HPDE6-E6E7 (cell line): ENCODE results near the gene CRB3.

Experiments
- DNase-seq: peaks from one replicate; pipeline ENCODE4 v3.0.0; 2011; ENCODE audit warnings: missing footprints; ENCODE audit errors: extremely low spot score

The CRB3 gene

DNA sequence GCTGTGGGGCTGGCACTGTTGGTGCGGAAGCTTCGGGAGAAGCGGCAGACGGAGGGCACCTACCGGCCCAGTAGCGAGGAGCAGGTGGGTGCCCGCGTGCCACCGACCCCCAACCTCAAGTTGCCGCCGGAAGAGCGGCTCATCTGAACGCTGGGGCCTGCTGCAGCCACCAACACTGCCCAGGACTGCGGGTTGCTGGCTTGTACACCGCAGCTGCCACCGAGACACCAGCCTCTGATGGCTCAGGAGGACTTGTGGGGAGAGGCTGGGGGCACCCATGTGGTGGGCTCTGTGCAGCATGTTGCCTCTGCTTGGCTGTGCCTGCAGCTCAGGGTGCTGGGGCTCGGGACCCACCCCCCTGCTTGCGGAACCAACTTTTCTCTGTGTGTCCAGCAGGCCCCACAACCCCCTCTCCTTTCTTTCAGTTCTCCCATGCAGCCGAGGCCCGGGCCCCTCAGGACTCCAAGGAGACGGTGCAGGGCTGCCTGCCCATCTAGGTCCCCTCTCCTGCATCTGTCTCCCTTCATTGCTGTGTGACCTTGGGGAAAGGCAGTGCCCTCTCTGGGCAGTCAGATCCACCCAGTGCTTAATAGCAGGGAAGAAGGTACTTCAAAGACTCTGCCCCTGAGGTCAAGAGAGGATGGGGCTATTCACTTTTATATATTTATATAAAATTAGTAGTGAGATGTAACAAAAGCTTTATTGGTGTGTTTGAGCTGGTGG lies 2.6 kb downstream of the CRB3 start:
- DNase-seq, result no peak

DNA sequence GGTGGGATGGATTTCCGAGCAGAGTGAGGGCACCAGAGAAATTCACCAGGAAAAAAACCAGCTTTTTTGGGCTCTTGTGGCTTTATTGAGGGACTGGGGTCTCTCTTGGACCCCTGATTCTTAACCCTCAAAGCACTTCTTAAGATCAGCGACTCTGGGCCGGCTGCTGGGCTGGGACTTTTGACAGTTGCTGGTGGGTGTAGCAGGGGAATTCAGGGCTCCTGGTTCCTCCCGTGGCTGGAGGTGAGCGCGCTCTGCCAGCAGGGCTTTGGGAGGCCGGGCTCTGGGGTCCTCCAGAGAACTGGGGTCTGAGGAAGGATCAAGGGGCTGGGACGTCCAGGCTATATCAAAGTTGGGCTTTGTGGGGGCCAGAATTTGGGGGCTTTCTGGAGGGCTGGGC lies 3.3 kb downstream of the CRB3 start:
- DNase-seq, result no peak

DNA sequence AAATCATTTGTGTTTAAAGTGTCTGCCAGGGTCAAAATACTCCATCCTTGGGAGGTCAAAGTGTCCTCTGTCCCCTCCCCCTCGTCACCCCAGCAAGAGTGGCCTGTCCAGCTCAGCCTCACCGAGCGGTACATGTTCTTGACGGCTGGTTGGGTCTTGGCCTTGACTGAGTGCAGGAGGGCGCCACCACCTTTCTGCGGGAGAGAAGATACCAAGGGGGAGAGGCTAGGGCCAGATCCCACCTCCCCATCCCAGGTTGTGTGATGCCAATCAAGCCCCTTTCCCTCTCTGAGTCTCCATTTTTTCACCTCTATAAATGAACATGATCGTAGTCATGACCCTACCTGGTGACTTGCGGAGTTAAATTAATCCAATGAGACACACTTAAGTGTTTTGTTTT lies 6.1 kb downstream of the CRB3 start:
- DNase-seq, result no peak

DNA sequence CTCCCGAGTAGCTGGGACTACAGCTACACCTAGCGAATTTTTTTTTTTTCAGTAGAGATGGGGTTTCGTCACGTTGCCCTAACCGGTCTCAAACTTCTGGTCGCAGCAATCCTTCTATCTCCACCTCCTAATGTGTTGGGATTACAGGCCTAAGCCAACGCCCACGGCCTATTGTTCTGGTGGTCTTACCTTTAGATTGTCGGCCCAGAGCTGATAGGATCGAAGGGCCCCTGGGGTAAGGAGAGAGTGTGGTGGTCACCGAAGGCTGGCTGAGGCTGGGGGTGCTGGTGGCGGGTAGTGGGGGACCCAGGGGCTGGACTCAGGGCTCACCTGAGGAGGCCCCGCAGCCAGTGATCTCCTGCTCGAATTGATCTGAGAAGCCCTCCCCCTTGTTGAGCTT lies 7.0 kb downstream of the CRB3 start:
- DNase-seq, result no peak

DNA sequence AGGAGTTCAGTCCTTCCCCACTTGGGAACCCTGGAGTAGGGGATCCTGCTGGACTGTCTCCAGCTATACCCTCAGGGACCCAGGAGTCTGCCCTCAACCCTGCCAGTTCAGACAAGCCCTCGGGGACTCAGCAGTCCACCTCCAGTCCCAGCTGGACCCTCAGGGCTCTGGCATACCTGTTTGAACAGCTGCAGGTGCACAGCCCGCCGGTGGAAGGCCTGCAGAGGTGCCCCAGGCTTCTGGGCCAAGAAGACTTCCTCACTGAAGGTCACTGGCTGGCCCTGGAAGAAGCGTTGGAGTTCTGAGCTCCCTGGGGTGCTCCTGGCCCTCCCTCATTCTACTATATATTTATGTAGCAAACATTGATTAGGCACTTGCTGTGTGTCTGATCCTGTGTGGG lies 8.6 kb downstream of the CRB3 start:
- no peak for DNase-seq

DNA sequence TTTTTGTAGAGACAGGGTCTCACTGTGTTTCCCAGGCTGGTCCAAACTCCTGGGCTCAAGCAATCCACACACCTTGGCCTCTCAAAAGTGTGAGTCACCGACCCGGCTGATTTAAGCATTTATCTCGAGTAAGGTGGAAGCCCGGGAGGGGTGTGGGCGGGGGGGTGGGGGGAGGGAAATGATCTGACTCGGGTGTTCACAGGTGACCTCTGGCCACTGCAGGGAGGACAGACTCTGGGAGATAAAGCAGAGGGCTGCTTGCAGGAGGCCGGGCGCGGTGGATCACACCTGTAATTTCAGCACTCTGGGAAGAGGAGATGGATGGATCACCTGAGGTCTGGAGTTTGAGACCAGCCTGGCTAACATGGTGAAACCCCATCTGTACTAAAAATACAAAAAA lies 9.6 kb downstream of the CRB3 start:
- no peak for DNase-seq

DNA sequence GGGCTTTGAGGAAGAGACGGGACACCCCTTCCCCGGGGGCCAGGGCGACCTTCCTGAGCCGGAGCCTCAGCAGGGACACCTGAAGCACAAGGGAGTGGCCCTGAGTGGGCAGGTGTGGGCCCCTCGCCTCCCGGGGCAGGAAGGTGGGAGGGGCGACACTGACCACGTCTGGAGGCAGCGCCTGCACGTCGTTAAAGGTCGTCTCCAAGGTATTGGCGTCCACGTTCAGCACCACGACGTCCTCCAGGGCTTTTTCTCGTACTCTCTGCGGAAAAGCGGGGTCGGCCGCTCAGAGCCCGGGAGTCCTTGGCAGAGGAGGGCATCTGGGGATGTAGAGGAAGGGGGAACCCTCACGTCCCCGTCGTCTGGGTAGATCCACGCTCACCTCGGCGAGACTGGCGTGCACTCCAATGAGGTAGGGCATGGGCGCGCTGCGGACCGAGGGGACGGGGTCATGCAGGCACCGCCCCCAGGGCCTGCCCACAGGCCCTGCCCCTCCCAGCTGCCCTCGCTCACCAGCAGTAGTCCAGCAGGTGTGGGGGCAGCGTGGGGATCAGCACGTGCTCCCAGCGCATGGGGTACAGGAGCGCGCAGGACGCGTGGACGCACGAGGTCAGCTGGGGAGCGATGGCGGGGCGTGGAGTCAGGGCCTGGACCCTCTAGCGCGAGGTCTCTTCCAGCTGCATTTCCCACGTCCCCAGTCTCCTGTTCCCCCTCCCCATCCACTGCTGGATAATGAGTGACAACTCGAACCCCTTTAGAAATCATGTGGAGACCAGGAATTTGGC lies 11.4 kb downstream of the CRB3 start:
- DNase-seq, result no peak

DNA sequence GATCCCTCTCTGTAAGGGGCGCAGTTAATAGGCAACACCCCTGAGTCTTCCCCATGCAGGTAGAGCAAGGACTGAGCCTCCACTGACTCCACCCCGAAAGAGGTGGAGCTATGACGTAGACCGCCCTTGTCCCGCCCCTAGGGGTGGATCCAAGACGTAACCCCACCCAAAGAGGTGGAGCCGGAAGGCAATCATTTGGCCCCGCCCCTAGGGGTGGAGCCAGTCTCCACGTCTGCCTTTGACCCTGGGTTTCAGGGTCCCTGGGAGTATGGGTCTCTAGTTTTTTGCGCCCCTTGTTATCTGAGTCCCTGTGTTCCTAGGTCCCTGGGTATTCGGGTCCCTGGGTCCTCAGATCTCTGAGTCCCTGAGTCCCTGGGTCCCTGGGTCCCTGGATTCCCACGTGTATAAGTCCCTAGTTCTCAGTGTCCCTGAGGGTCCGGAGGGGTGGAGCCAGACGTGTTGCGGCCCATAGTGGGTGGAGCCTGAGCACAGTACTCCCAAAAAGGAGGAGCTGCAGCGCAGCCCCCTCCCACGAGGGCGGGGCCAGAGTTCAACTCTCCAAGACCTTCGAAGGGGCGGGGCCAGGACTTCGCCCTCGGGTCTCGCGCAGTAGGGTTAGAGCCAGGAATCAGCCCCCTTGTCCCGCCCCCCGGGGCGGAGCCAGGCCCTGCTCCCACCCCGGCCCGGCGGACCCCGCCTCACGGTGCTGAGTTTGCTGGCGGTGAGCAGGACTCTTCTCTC lies 12.3 kb downstream of the CRB3 start:
- no peak for DNase-seq

DNA sequence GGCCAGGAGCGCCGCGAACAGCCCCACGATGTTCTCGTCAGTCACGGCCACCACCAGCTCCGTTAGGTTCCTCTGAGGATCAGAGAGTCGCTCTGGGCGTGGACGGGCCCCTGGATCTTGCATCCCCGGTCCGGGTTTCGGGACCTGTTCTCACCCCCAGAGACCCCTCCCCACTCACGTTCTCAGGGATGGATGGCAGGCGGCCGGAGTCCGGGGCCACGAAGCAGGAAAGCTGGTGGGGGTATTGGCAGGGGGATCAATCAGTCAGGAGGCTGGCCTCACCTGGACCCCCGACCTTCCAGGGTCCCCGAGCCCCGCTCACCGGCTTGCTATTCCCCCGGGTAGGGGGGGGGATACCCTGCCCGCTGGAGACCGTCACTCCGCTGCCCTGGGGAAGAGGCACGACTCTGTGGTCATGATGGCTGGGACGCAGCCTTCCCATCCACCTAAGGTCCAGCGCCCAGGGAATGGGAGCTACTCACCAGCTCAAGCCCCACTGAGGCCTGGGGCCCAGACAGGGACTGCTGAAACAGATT lies 12.9 kb downstream of the CRB3 start:
- DNase-seq, result no peak

DNA sequence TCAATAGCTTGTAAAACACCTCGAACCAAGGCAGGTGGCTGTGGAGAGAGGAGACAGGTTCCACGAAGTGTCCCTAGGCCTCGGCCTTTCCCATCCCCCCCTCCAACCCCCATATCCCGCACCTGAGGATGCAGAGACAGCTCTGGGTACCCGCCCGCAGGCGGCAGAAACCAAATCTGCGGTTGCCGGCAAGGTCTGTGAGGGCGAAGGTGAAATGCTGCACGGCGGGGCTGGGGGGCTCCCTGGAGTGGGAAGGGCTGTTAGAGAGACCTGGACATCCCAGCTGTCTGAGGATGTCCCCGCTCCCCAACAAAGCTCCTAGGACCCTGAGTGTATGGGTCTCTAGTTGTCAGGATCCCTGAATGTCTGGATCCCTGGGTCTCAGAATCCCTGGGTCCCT lies 14.7 kb downstream of the CRB3 start:
- DNase-seq, result no peak

DNA sequence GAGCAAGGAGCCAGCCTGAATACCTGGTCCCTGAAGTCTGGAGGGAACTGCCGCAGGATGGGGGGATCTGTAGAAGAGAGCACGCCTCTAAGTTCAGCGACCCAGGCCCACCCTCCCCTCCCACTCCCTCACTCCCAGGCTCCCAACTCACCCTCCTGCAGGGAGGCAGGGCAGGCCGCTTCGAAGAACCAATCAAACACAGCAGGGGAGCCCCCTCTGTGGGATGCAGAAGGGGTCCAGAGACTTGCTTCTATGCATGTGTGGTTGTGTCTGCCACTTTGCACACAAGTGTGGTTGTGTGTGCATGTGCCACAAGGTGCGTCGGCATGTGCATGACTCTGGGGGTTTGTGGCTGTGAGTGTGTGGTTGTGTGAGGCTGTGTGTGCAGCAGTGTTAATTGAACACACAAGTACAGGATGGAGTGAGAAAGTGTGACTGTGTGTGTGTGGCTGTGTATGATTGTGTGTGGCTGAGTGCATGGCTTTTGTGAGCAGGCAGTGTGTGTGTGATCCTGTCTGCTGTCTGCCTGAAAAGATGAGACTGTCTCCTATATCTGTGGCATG lies 15.8 kb downstream of the CRB3 start:
- DNase-seq, result no peak

DNA sequence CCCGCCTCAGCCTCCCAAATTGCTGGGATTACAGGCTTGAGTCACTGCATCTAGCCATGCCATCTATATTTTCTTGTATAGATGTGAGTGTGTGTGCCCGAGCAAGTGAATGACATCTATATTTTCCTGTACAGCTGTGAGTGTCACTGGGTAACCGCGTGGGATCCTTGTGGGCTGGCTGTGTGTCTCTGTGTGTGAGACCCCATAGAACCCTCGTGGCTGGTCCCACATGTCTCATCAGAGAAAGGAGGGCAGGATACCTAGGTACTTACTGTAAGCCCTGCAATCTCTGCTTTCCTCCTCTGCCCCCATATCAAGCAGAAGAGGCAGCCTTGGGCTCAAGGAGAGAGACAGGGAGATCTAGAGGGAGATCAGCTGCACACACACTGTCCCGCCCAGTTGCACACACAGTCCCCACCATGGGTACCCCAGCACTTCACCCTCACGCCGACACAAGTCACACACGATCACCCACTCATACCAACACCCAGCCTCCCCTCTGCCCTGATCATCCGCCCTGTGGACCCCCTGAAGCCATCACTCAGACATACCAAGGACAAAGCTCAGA lies 16.9 kb downstream of the CRB3 start:
- no peak for DNase-seq

DNA sequence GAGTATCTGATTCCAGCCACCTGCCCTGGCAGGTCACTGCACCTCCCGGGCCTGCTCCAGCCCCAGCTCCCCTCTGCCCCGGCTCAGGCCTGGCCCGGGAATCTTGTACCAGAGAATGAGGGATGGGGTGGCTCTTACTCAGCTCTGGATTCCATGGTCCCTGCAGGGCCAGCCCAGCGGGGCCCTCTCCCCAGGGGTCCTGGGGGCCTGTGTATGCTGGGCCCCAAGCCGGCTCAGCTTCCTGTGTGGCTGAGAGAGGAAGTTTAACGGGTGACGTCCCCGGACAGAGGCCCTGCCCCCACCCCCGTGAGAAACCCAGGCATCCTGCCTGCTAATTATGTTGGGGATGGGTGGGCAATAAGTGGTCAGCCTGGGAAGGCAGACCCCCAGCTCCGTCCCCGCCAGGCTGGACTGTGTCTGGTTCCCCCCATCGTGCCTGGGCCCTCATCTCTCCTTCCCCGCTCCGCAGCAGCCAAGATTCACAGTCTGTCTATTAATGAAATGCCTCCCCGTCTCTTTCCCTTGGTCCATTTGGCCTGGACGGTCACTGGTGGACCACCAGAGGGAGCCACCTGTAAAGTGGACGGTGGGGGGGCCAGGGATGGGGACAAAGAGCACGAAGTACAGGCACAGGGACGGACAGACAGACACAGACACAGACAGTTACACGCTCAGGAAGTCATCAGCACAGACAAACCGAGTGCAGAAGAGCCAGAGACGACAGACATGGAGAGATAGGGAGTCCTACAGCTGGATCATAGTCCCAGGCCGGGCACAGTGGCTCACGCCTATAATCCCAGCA lies 17.7 kb downstream of the CRB3 start, which contains the start of gene DENND1C:
DENND1C (minus strand) TSS at position 247 of the 802 bp plus-strand sequence; CDS start at position 155, 92 bp downstream.
- DNase-seq, result no peak

DNA sequence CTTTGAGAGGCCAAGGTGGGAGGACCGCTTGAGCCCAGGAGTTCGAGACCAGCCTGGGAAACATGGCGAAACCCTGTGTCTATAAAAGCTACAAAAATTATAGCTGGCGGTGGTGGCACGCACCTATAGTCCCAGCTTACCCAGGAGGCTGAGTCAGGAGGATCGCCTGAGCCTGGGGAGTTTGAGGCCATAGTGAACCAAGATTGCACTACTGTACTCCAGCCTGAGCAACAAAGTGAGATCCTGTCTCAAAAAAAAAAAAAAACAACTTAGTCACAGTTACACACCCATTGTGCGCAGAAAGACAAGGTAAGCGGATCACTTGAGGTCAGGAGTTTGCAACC lies 18.2 kb downstream of the CRB3 start:
- DNase-seq, result no peak

DNA sequence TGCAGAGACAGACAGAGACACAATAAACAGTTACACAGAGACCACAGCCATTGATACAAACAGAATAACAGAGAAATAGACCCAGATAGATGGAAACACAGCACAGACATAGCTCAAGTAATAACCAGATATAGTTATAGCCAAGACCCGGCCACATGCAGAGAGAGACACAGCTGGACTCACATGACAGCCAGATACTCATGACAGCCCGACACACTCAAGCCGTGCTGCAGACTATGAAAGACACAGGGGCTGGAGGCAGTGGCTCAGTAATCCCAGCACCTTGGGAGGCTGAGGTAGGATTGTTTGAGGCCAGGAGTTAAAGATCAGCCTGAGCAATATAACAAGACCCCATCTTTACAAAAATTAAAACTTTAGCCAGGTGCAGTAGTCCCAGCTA lies 19.2 kb downstream of the CRB3 start:
- DNase-seq, result no peak

DNA sequence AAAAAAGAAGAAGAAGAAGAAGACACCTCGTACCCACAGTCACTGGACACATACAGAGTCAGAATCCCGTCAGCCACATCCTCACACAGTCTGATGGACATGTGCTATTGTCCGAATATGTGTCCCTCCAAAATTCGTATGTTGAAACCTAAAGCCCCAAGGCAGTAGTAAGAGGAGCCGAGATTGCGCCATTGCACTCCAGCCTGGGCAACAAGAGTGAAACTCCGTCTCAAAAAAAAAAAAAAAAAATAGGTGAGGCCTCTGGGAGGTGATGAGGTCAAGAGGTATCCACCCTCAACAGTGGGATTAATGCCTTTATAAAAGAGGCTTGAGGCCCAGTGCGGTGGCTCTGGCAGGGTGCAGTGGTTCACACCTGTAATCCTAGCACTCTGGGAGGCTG lies 20.2 kb downstream of the CRB3 start:
- no peak for DNase-seq

DNA sequence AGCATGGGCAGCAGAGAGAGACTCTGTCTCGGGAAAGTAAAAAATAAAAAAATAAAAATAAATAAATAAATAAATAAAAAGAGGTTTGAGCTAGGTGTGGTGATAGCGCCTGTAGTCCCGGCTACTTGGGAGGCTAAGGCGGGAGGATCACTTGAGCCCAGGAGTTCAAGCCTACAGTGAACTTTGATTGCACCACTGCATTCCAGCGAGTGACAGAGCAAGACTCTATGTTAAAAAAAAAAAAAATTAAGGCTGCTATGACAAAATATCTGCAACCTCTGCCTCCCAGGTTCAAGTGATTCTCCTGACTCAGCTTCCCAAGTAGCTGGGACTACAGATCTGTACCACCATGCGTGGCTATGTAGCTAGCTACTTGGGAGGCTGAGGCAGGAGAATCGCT lies 20.8 kb downstream of the CRB3 start:
- DNase-seq, result no peak

DNA sequence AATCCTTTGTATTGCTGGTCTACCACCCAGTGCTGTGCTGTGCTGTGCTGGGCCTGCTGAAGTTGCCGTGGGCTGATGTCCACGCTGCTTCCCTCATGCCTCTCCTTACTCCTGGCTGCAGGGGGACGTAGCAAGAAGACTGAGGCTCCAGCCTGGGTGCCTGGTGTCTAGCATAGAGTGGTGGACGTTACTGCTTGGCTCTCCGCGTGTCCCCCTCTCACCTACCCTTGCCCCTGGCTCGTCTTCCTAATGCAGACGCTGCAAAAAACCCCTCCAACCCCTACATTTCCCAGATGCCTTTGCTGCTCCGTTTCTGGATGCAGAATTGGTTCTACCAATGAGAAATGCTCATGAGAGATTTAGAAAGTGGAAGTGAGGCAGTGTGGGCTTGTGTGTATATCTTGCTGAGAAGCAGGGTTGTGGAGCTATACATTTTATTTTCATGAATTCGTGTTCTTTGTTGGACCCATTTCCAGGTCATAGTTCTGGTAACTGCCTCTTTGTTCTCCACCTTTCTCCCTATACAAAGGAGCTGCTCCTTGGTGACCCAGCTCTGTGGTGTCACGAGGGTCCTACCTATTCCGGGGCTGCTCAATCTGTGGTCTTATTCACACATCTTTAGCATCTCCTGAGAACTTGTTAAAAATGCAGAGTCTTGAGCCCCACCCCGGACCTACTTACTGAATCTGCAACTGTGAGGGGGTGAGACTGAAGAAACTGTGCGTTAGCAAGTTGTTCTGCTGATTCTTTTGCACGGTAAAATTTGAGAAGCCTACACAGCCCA lies 25.4 kb downstream of the CRB3 start:
- no peak for DNase-seq

DNA sequence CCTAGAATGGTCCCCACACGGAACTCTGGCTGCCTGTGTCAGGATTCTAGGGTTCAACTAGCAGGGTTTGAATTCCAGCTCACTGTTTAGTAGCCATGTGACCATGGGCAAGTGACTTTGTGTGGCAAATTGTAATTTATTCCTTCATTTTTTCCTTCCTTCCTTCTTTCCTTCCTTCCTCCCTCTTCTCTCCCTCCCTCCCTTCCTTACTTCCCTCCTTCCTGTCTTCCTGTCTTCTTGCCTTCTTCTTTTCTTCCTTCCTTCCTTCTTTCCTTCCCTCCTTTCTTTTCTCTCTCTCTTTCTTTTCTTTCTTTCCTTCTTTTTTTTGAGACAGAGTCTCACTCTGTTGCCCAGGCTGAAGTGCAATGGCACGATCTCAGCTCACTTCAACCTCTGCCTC lies 26.1 kb downstream of the CRB3 start:
- no peak for DNase-seq
